HepG2 (cell line): ENCODE data around the gene SUSD6. TPM values are rescaled to one million over a fixed set of nuclear protein-coding genes. Genes with fewer than 3 reads are reported as not detected.

Source experiments
- ATF7 ChIP-seq, 2 experiments: fragments of 450-650 bp in 1 of 2; sonication (generic) in 1 of 2; formaldehyde crosslinking in 1 of 2; IDR thresholded peaks; 2 replicates each; pipeline versions ENCODE4 v1.4.0 to v1.6.1; 2016 to 2020; ENCODE audit warnings: antibody characterized with exemption in 1 of 2, mild to moderate bottlenecking in 1 of 2, missing genetic modification reagents in 1 of 2
- HCFC1 ChIP-seq: fragments of 150-350 bp; IDR thresholded peaks from 2 replicates; pipeline ENCODE4 v1.6.1; 2014; ENCODE audit warnings: low read depth, low read length
- KAT8 ChIP-seq: IDR thresholded peaks from 2 replicates; pipeline ENCODE4 v1.6.1; 2016; ENCODE audit warnings: missing genetic modification reagents, missing compliant biosample characterization
- SALL1 ChIP-seq: sonication (generic); formaldehyde crosslinking; IDR thresholded peaks from 2 replicates; pipeline ENCODE4 v1.8.0; 2022; ENCODE audit warnings: mild to moderate bottlenecking, missing genetic modification reagents
- SNAPC5 ChIP-seq: sonication (generic); formaldehyde crosslinking; IDR thresholded peaks from 2 replicates; pipeline ENCODE4 v1.8.1; 2023; ENCODE audit warnings: mild to moderate bottlenecking, missing genetic modification reagents, borderline replicate concordance
- SOX5 ChIP-seq: IDR thresholded peaks from 2 replicates; pipeline ENCODE4 v1.6.1; 2016; ENCODE audit warnings: borderline replicate concordance
- TGIF2 ChIP-seq: IDR thresholded peaks from 2 replicates; pipeline ENCODE4 v1.6.1; 2016; ENCODE audit warnings: control low read depth, missing compliant biosample characterization
- ZNF326 ChIP-seq: sonication (generic); formaldehyde crosslinking; IDR thresholded peaks from 2 replicates; pipeline ENCODE4 v1.4.0; 2020; ENCODE audit warnings: missing genetic modification reagents, borderline replicate concordance
- ZNF646 ChIP-seq: sonication (generic); formaldehyde crosslinking; IDR thresholded peaks from 2 replicates; pipeline ENCODE4 v1.9.0; 2021; ENCODE audit warnings: mild to moderate bottlenecking, missing genetic modification reagents
- ZSCAN31 ChIP-seq: sonication (generic); formaldehyde crosslinking; IDR thresholded peaks from 2 replicates; pipeline ENCODE4 v1.5.0; 2020; ENCODE audit warnings: low read depth, mild to moderate bottlenecking, missing genetic modification reagents
- polyA plus RNA-seq, 8 experiments: library from polyadenylated mRNA; depleted of rRNA in 3 of 8; stranded (reverse) in 7 of 8; unstranded in 1 of 8; fragments of >200 nt; fragmentation: Illumina TruSeq in 4 of 8; extraction: Trizol in 4 of 8; gene quantifications; 2 replicates each; pipeline versions ENCODE4 v1.2.1 to v1.2.3, GENCODE V29; 2011 to 2016; ENCODE audit warnings: low read depth in 4 of 8, missing spikeins in 1 of 8, mixed read lengths in 1 of 8; ENCODE audit not compliant: insufficient read depth in 1 of 8
- total RNA-seq, 5 experiments: library from RNA; depleted of rRNA; stranded (reverse); fragments of >200 nt; fragmentation: Illumina TruSeq; extraction: Trizol; gene quantifications; 2 replicates each; pipeline ENCODE4 v1.2.3, GENCODE V29; 2016; ENCODE audit warnings: low read depth in 1 of 5
- TF ChIP-seq, protein P1 (sequence below): sonication (generic); formaldehyde crosslinking; conservative IDR thresholded peaks from 2 replicates; pipeline ENCODE4 v1.4.0; 2020; ENCODE audit warnings: mild to moderate bottlenecking, missing genetic modification reagents, moderate library complexity
- TF ChIP-seq, protein P2 (sequence below): IDR thresholded peaks from 2 replicates; pipeline ENCODE4 v1.4.0; 2020; ENCODE audit warnings: mild to moderate bottlenecking, missing genetic modification reagents
- TF ChIP-seq, protein P3 (sequence below): sonication (generic); formaldehyde crosslinking; IDR thresholded peaks from 2 replicates; pipeline ENCODE4 v1.5.1; 2020; ENCODE audit warnings: mild to moderate bottlenecking, moderate library complexity, missing genetic modification reagents

Gene SUSD6
- total and polyA plus RNA-seq, 2 of the 13 experiments (the other 11 are each of a cell fraction or from before 2014, with no cell fraction given), result 7.2 to 7.4 TPM

DNA sequence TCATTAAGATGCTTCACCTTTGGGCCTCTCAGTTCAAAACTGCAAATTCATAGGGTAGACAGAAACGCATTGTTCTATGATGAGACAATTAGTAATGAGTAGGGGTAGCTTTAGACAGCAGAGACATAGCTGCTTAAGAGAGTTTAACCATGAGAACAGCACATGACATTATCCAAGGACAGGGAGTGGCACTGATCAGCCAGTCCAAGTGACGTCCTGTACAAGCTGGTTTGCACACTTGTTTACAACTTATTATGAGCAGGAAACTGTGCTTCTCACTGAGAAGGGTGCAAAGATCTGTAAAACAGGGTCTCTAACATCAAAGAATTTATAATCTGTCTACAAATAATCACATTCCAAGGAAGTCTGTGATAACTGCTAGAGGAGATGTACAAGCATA lies 144.4 kb downstream of the SUSD6 start (continued):
- no peak for TF ChIP-seq ZNF646 (CRISPR knock-in tag)
- TF ChIP-seq, protein P1, sequence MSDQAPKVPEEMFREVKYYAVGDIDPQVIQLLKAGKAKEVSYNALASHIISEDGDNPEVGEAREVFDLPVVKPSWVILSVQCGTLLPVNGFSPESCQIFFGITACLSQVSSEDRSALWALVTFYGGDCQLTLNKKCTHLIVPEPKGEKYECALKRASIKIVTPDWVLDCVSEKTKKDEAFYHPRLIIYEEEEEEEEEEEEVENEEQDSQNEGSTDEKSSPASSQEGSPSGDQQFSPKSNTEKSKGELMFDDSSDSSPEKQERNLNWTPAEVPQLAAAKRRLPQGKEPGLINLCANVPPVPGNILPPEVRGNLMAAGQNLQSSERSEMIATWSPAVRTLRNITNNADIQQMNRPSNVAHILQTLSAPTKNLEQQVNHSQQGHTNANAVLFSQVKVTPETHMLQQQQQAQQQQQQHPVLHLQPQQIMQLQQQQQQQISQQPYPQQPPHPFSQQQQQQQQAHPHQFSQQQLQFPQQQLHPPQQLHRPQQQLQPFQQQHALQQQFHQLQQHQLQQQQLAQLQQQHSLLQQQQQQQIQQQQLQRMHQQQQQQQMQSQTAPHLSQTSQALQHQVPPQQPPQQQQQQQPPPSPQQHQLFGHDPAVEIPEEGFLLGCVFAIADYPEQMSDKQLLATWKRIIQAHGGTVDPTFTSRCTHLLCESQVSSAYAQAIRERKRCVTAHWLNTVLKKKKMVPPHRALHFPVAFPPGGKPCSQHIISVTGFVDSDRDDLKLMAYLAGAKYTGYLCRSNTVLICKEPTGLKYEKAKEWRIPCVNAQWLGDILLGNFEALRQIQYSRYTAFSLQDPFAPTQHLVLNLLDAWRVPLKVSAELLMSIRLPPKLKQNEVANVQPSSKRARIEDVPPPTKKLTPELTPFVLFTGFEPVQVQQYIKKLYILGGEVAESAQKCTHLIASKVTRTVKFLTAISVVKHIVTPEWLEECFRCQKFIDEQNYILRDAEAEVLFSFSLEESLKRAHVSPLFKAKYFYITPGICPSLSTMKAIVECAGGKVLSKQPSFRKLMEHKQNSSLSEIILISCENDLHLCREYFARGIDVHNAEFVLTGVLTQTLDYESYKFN (CRISPR knock-in tag), result peak; percentile 55; the same call in 1 of the 2 replicates
- TF ChIP-seq ZSCAN31 (CRISPR knock-in tag), result no peak
- TF ChIP-seq SALL1 (CRISPR knock-in tag), result peak; percentile 17; the same call in 1 of the 2 replicates
- TF ChIP-seq, protein P2, sequence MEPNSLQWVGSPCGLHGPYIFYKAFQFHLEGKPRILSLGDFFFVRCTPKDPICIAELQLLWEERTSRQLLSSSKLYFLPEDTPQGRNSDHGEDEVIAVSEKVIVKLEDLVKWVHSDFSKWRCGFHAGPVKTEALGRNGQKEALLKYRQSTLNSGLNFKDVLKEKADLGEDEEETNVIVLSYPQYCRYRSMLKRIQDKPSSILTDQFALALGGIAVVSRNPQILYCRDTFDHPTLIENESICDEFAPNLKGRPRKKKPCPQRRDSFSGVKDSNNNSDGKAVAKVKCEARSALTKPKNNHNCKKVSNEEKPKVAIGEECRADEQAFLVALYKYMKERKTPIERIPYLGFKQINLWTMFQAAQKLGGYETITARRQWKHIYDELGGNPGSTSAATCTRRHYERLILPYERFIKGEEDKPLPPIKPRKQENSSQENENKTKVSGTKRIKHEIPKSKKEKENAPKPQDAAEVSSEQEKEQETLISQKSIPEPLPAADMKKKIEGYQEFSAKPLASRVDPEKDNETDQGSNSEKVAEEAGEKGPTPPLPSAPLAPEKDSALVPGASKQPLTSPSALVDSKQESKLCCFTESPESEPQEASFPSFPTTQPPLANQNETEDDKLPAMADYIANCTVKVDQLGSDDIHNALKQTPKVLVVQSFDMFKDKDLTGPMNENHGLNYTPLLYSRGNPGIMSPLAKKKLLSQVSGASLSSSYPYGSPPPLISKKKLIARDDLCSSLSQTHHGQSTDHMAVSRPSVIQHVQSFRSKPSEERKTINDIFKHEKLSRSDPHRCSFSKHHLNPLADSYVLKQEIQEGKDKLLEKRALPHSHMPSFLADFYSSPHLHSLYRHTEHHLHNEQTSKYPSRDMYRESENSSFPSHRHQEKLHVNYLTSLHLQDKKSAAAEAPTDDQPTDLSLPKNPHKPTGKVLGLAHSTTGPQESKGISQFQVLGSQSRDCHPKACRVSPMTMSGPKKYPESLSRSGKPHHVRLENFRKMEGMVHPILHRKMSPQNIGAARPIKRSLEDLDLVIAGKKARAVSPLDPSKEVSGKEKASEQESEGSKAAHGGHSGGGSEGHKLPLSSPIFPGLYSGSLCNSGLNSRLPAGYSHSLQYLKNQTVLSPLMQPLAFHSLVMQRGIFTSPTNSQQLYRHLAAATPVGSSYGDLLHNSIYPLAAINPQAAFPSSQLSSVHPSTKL (CRISPR knock-in tag), result peak; percentile 50; the same call in 1 of the 2 replicates
- TF ChIP-seq KAT8 (CRISPR knock-in tag), result no peak
- TF ChIP-seq HCFC1, result no peak
- no peak for TF ChIP-seq ATF7 (IDR thresholded peaks at IDR 0.05)
- no peak for TF ChIP-seq ATF7 (CRISPR knock-in tag; IDR thresholded peaks at IDR 0.05)
- TF ChIP-seq SNAPC5 (CRISPR knock-in tag), result 0 out of 2 replicates have a peak, but pooled peaks have one; percentile 53
- peak; percentile 64; the same call in 1 of the 2 replicates for TF ChIP-seq SOX5 (CRISPR knock-in tag)
- TF ChIP-seq ZNF326 (CRISPR knock-in tag), result no peak
- no peak for TF ChIP-seq TGIF2
- TF ChIP-seq, protein P3, sequence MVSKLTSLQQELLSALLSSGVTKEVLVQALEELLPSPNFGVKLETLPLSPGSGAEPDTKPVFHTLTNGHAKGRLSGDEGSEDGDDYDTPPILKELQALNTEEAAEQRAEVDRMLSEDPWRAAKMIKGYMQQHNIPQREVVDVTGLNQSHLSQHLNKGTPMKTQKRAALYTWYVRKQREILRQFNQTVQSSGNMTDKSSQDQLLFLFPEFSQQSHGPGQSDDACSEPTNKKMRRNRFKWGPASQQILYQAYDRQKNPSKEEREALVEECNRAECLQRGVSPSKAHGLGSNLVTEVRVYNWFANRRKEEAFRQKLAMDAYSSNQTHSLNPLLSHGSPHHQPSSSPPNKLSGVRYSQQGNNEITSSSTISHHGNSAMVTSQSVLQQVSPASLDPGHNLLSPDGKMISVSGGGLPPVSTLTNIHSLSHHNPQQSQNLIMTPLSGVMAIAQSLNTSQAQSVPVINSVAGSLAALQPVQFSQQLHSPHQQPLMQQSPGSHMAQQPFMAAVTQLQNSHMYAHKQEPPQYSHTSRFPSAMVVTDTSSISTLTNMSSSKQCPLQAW (CRISPR knock-in tag), result no peak
